Left ventricle myocardium superior (tissue), 1 donor: ENCODE results near the gene TBCA. TPM values are rescaled to one million over a fixed set of nuclear protein-coding genes. Genes with fewer than 3 reads are reported as not detected.
A peak's percentile ranks its signal among the peaks of the same experiment; 100 is the strongest.

Experiments
- ATAC-seq: fragments of 200-7000 bp; cut with Tn5 transposase; one replicate; pipeline ENCODE4 v1.9.1; 2020; ENCODE audit warnings: mild to moderate bottlenecking, moderate library complexity
- DNase-seq: peaks from one replicate; pipeline ENCODE4 v3.0.0-alpha.2; 2020
- intact Hi-C: fragments of 100-400 bp; cut with micrococcal nuclease; formaldehyde crosslinking; loops from one replicate; pipeline ENCODE4 v1.11.0; 2022
- long read RNA-seq: library from polyadenylated mRNA; unstranded; transcript quantifications from one replicate; pipeline ENCODE4 v2.0.0, GENCODE V29; 2021
- total RNA-seq: library from RNA; stranded (reverse); fragmentation: NEBNext Ultra II Directional; extraction: Animal tissue kit (Norgen Biotek cat#: 25700); gene quantifications from one replicate; pipeline ENCODE4 v1.2.1, GENCODE V29; 2021
- donor health status: DM: no; HTN: yes; CAD: no; lungs with severe emphysema.

Gene TBCA, protein sequence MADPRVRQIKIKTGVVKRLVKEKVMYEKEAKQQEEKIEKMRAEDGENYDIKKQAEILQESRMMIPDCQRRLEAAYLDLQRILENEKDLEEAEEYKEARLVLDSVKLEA
- total RNA-seq, result 119 TPM
- long read RNA-seq, transcript TBCA-202 (4 exons, 683 nt), result major isoform, 33 of 44 reads
- long read RNA-seq, partial matches to known transcripts, result 5 of 44 reads
- long read RNA-seq, other reads (novel, unspliced or antisense), result 6 of 44 reads

DNA sequence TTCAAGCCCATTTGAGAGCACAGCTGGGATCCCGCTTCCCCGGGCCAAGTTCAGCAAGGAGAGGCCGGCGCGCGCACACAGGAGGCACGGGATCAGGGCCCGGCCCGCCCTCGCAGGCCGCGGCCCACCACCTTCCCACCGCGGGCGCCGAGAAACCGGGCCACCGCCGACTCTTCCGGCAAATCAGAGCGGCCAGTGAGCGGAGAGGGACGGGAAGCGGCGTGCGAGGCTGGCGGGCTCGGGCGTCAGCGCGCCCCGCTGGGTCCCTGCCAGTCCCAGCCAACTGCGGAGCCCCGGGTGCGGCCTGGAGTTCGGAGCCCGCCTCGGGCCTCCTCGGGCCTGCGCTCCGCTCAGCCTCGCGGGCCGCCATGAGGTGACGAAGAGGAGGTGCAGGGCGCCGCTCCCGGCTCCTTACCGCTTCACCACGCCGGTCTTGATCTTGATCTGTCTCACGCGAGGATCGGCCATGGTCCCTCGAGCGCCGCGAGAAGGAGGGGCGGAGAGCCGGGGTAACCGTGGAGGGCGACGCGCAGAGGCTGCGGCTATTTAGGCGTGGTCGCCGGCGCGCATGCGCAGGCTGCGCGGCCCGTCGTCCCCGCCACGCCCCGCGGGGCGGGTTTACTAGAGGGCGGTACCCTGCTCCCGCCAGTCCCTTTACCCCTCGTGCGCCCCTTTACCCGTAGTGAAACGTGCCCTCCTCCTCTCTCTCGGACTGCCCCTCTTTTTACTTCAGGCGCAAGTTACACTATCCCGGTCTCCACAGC lies at the start of gene TBCA:
TBCA (minus strand) TSS at position 550 of the 764 bp plus-strand sequence; CDS start at position 468, 82 bp downstream.
- ATAC-seq, result peak; percentile 99
- intact Hi-C loops, result no loop called here
- DNase-seq, result peak; percentile 93

DNA sequence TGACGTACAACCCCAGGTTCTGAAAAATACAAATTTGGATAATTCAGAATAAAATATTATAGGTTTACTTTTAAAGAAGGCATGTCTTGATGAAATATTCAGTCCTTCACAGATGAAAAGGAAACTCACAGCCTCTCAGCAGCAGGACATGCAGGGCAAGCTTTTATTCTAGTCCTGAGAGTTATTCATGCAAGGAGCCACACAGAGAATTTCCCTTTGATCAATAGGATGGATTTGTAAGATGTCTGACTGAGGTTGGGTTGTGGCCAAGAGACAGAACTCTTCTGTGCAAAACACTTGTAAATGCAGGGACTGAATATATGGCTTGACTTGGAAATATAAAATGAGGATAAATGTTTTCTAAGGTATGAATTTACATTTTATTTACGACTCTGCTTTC lies 48.8 kb upstream of the TBCA start:
- DNase-seq (no peak), ATAC-seq (no peak)
- intact Hi-C loops, result no loop called here

DNA sequence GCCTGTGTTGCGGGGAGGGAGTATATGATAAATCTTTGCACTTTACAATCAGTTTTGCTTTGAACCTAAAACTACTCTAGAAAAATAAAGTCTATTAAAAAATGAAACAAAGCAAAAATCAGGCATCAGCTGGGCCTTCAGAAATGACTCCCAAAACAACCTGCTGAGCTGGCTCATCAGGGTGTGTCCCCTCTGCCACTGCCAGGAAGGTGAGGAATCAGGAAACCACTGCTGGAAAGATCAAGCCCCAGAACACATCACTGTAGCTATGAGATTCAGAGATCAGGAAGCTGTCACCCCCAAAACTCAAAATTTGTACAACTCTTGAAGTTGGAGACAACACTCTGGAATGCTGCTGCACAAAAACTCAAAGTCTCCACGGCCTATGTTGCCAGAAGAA lies 40.5 kb upstream of the TBCA start:
- DNase-seq (no peak), ATAC-seq (no peak)
- intact Hi-C loops, result no loop called here

DNA sequence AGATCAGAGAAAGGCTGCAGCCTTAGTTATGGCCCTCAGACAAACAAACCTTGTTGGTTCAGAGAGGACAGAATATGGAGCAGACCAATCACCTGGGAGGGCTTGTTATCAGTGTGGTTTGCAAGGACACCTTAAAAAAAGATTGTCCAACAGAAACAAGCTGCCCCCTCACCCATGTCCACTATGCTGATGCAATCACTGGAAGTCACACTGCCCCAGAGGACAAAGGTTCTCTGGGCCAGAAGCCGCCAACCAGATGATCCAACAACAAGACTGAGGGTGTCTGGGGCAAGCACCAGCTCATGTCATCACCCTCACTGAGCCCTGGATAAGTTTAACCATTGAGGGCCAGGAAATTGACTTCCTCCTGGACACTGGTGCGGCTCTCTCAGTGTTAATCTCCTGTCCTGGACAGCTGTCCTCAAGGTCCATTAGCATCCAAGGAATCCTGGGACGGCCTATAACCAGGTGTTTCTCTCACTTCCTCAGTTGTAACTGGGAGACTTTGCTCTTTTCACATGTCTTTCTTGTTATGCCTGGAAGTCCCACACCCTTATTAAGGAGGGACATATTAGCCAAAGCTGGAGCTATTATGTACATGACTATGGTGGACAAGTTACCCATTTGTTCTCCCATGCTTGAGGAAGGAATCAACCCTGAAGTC lies 36.9 kb upstream of the TBCA start:
- ATAC-seq, result no peak
- no peak for DNase-seq
- intact Hi-C loops, result no loop called here

DNA sequence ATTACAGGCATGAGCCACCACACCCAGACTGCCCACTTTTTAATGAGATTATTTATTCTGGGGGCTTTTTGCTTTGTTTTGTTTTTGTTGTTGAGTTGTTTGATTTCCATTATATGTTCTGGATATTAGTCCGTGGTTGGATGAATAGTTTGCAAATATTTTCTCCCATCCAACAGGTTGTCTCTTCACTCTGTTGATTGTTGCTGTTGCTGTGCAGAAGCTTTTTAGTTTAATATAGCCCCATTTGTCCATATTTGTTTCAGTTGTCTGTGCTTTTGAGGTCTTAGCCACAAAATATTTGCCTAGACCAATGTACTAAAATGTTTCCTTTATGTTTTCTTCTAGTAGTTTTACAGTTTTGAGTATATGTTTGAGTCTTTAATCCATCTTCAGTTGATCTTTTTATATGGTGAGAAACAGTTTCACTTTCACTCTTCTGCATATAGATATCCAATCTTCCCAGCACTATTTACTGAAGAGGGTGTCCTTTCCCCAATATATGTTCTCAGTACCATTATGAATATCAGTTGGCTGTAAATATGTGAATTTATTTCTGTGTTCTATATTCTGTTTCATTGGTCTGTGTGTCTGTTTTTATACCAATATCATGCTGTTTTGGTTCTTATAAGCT lies 30.2 kb upstream of the TBCA start:
- intact Hi-C loops, result no loop called here
- no peak for ATAC-seq

DNA sequence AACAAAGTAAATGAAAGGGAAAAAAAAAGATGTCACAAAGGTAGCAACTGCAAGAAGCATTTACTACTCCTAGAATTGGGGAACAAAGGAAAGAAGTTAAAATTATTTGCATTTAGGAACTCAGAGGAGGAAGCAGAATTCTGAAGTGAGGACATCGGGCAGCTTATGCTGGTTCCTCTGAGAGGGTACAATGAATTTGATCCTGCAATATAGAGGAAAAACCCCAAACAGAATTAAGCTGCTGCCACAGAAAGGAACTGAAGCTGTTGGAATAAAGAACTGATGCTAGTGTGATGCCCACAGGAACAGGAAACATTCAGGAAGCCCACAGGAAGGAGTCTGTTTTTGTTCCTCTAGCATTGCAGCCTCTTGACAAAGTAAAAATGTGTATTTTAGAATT lies 22.3 kb upstream of the TBCA start:
- no peak for DNase-seq
- intact Hi-C loops, result no loop called here

More for the DNA sequence above, 30.2 kb upstream of the TBCA start:
- no peak for DNase-seq

DNA sequence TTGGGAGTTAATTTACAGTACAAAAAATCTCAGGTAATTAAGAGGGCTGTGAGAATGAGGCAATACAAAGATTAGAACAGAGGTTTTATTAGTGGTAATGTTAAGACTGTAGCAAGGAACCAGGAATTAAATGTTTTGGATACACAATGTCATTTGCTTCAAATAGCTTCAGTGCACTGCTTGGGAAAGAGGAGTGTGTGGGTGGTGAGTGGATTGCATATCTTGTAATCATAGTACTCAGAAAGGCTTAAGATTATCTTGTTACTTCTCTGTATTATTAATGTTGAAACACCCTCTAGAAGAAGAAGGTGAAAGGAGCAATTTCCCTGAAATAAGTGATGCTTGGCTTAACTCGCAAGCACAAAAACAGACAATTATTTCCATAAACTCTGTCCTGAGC lies 21.0 kb upstream of the TBCA start:
- intact Hi-C loops, result no loop called here
- DNase-seq (no peak), ATAC-seq (no peak)

More for the DNA sequence above, 22.3 kb upstream of the TBCA start:
- no peak for ATAC-seq

DNA sequence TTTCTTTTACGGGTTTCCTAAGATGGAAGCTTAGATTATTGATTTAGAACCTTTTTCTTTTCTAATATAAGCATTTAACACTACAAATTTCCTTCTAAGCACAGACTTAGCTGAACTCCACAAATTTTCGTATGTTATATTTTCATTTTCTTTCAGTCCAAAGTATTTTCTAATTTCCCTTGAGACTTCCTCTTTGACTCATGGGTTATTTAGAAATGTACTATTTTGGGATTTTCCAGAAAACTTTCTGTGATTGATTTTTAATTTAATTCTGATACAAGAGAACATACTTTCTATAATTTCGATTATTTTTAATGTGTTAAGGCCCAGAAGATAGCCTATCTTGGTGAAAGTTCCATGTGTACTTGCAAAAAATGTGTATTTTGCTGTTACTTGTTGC lies 19.7 kb upstream of the TBCA start:
- intact Hi-C loops, result no loop called here
- ATAC-seq (no peak), DNase-seq (no peak)

DNA sequence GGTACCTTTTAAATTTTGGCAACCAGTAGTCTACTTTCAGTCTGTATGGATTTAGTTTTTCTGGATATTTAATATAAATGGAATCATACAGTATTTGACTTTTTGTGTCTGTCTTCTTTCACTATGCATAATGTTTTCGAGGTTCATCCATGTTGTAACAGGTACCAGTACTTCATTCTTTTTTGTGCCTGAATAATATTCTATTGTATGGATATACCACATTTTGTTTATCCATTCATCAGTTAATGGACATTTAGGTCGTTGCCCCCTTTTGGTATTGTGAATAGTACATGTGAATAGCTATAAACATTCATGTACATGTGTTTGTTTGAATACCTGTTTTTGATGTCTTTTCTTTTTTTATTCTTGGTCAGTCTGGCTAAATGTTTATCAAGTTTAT lies 19.1 kb upstream of the TBCA start:
- ATAC-seq (no peak), DNase-seq (no peak)
- intact Hi-C loops, result no loop called here

DNA sequence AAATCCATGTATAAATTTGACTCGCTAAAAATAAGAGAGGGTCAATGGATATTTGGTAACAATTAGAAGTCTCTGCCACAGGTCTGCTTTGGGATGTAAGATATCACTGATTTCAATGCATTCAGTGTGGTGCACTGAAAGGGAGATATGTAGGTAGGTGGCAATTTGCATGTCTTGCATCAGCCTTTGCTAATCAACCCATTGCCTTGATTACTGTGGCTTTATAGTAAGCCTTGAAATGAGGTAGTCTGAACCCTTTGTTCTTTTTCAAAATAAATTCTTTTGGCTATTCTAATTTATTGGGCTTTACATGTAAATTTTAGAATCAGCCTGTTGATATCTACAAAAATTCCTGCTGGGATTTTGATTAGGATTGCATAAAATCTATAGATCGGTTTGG lies 15.8 kb upstream of the TBCA start:
- no peak for DNase-seq
- ATAC-seq, result no peak
- intact Hi-C loops, result no loop called here

DNA sequence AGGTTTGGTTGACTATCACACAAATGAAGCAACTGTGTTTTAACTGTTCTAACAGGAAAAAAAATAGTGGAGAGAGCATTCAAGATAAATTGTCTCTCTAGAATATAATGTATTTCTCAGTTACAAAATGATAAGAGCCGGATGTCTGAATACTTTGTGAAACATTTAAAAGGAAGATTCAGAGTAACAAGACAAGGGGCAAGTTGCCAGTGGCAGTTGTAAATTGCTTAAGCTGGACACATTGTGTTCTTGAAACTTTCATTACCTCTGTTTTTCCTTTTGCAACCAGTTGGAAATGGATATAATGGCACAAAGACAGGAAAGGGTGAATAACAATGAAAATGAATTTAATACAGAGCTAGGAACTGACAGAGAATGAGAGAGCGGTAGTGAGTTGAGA lies 15.2 kb upstream of the TBCA start:
- no peak for DNase-seq
- no peak for ATAC-seq
- intact Hi-C loops, result no loop called here

DNA sequence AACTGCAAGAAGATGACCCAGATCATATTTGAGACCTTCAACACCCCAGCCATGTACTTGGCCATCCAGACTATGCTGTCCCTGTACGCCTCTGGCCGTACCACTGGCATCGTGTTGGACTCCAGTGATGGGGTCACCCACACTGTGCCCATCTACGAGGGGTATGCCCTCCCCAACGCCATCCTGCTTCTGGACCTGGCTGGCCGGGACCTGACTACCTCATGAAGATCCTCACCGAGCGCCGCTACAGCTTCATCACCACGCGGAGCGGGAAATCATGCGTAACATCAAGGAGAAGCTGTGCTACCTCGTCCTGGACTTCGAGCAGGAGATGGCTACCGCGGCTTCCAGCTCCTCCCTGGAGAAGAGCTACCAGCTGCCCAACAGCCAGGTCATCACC lies 9.1 kb upstream of the TBCA start:
- intact Hi-C loops, result no loop called here
- ATAC-seq (no peak), DNase-seq (no peak)

DNA sequence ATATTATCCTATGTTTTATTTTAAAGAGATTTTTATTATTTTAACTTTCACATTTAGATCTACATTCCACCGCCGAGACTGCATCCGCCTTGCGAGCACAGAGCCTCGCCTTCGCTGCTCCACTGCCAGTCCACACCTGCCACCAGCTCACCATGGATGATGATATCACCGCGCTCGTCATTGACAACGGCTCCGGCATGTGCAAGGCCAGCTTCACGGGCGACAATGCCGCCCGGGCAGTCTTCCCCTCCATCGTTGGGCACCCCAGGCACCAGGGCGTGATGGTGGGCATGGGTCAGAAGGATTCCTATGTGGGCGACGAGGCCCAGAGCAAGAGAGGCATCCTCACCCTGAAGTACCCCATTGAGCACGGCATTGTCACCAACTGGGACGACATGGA lies 8.6 kb upstream of the TBCA start:
- no peak for DNase-seq
- intact Hi-C loops, result no loop called here
- ATAC-seq, result no peak

DNA sequence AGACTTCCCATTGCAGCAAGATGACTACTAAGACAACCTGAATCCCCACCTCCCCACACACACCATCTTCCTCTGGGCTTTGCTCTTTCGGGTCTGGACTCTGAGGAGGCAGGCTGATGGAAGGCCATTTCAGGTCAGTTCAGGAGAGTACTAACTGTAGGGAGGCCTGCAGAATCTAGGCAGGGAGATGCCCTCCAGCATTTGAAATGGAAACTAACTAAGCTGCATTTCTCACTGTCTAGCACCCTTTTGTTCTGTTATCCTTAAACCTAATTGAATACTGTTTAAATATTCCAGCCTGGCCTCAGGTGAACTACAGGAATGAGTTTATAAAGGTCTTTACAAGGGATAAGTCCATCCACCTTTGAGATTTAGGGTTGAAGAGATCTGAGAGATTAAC lies 4.9 kb upstream of the TBCA start:
- ATAC-seq (no peak), DNase-seq (no peak)
- intact Hi-C loops, result no loop called here

DNA sequence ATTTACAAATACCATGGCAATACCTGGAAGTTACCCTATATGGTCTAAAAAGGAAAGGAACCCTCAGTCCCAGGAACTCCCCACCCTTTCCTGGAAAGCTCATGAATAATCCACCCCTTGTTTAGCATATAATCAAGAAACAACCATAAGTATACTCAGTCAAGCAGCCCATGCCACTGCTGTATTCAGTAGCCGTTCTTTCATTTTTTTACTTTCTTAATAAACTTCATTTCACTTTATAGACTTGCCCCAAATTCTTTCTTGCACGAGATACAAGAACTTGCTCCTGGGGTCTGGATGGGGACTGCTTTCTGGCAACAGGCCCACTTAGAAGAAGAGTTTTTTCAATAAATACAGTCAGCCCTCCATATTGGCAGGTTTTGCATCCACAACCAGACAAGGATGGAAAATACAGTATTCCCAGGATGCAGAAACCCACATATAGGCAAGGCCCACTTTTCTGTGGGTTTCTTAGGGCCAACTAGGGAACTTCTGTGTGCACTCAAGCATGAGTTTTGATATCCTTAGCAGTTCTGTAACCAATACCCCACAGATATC lies 2.8 kb upstream of the TBCA start:
- intact Hi-C loops, result no loop called here
- no peak for DNase-seq
- ATAC-seq, result no peak

DNA sequence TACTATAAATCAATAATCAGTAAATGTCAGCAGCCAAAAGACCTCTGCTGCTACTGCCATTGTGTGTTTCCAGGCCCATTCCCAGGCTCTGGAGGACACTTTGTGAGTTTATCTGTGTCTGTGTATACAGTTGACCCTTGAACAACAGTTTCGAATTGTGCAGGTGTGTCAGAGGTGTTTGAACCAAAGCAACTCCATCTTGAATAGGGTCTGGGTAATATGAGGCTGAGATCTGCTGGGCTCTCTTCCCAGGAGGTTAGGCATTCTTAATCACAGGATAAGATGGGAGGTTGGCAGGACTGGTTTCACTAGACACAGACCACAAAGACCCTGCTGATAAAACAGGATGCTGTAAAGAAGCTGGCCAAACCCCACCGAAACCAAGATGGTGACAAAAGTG lies 2.3 kb upstream of the TBCA start:
- DNase-seq (no peak), ATAC-seq (no peak)
- intact Hi-C loops, result no loop called here

DNA sequence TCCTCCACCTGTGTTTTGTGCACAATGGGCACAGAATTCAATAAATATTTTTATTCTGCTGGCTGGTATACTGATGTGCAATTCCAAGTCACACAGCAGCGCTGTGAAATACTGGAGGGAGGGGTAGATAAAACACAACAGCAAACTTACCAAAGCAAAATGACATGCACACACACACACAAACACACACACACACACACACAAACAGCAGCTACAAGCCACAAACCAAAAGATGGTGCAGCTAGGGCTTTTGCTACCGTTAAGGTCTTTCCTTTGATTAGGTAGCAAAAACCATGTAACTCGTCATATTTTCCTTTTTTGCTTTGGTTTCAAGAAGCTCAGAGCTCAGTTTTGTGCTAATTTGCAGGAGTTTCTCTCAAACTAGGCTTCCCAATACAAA lies 1.8 kb upstream of the TBCA start:
- DNase-seq (no peak), ATAC-seq (no peak)
- intact Hi-C loops, result no loop called here

DNA sequence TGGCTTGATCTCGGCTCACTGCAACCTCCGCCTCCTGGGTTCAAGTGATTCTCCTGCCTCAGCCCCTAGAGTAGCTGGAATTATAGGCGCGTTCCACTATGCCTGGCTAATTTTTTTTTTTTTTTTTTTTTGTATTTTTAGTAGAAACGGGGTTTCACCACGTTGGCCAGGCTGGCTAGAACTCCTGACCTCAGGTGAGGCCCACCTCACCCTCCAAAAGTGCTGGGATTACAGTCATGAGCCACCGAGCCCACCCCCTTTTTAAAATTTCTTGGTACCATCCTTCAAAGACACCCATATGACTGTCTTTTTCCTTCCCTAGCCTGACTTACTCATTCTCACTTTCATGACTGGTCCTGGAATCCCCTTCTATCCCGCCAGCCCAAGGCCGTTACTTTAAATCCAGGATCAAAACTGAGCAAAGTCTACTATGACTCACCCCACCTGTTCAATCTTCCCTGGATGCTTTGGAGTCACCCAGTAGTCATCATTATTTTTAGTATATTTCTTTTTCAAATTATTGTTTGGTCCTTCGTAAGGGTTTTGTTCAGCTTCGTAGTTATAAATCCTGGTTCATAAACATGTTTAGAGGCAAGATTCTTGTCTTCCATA lies 1.2 kb upstream of the TBCA start:
- no peak for DNase-seq
- intact Hi-C loops, result no loop called here
- no peak for ATAC-seq

DNA sequence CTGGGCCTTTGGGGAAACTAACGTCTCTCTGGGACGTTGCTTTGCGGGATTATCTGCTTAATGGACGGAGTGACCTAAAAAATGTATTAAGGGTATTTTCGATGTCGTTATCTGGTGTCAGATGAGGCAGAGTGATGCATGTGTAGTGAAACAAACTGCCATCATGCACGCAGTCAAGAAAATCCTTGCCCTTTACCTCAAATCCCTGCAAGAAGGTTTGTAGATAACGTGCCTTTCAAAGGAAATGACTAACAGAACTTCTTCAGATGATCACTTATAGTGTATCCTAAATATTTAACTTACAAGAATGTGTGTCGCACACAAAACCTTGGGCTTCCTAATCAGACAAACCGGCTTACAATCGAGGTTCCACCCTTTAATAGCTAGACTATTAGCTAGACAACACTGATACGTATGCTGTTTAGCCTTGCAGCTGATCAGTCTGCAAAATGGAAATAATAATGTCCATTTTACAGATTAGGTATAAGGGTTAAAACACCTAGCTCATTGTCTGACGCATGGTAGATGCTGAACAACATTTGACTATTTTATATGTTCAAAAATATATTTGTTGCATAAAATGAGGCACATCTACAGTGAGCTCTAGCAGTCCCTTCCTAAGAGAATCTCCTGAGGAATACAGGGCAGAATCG lies 541 bp upstream of the TBCA start:
- ATAC-seq (no peak), DNase-seq (no peak)
- intact Hi-C loops, result no loop called here
